Left lobe of liver (tissue), 2 donors: ENCODE results near the gene MXD3. TPM values are rescaled to one million over a fixed set of nuclear protein-coding genes. Genes with fewer than 3 reads are reported as not detected.

ENCODE experiments used
- ATAC-seq: fragments of 200-7000 bp; cut with Tn5 transposase; one replicate; pipeline ENCODE4 v1.9.1; 2020; ENCODE audit warnings: mild to moderate bottlenecking, moderate library complexity
- DNase-seq: peaks from one replicate; pipeline ENCODE4 v3.0.0-alpha.2; 2020; ENCODE audit warnings: low spot score
- total RNA-seq: library from RNA; stranded (reverse); gene quantifications from one replicate; pipeline ENCODE4 v1.2.1, GENCODE V29; 2021
- donor health status: DM: no; HTN: no; CAD: no; lungs with moderate emphysema.
- donor health status: DM: no; HTN: yes; CAD: no.

MXD3 gene
- total RNA-seq, 1 donor from 2014 or later, result 9.4 TPM

DNA sequence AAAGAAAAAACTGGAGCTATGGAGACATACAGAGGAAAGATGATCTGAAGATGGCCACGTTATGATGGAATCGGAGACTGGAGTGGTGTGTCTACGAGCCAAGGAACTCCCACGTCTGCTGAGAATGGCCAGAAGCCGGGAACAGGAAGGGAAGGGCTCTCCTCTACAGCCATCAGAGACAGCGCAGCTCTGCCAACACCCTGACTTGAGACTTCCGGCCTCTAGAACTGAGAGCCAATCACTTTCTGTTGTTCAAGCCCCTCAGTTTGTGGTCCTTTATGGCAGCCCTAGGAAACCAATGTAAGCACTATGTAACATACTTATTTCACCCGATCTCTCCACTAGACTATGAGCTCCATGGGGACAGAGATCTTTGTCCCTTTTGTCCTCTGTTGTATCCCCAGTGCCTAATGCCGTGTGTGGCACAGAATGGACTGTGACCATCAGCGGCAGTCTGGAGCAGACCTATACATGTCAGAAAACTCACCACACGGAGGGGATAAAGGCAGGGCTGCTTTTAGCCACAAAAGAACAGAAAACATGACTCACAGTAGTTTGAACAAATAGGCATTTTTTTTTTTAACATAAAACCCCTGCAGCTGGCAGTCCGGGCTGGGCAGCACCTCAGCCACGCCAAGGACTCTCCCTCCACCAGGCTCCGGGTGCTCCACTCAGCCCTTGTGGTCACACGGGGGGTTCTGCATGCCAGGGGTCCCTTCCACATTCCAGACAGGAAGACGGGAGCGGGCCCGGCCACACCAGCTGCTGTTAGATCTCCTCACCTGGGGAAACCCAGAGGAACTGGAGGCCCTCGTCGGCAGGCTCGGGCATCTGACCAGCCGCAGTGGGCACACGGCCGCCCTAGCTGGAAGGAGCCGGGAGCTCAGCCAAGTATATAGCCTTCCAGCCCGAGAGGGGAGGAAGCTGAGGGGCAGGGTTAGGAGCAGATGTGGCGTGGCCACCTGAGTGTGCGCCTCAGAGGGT, 16.1 kb upstream of the MXD3 start:
- ATAC-seq, result peak; percentile 34
- no peak for DNase-seq

DNA sequence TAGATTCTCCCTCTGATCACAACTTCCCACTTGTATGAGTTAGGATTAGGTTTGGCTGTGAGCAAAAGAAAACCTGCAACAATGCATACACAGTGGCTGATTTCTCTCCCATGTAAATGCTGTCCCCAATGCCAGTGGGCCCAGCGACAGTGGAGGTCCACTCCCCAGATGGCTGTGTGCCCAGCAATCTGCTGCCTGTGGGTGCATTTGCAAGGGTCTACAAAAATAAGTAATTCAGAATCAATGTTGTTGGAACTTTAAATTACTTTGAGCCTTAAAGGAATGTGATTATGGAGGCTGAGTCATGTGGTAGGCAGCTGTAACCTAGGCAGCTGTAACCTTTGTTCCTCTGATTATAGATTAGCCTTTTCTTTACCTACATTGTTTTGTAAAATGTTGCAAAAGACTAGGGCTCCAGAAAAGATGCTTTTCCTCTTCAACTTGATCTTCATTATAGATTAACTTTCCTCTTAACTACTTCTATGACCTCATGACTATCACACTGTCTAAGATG, 14.2 kb upstream of the MXD3 start:
- DNase-seq, result no peak
- peak; percentile 51 for ATAC-seq

DNA sequence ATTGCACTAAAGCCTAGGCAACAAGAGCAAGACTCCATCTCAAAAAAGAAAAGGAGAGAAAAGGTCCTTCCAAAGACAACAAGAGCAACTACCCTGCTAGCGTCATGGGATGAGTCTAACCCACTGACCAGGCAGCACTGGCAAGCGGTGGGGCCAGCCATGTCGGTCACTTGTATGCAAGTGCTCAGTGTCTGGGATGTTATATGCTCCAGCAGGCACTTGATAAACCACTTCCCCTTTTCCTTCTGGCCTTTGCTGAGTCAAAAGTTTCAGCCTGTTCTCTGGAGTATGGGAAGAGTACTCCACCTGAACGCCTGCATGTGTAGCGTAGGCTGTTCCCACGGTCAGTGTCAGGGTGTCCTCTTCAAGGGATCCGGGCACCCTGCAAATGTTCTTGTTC, 9.2 kb upstream of the MXD3 start:
- ATAC-seq (no peak), DNase-seq (no peak)

DNA sequence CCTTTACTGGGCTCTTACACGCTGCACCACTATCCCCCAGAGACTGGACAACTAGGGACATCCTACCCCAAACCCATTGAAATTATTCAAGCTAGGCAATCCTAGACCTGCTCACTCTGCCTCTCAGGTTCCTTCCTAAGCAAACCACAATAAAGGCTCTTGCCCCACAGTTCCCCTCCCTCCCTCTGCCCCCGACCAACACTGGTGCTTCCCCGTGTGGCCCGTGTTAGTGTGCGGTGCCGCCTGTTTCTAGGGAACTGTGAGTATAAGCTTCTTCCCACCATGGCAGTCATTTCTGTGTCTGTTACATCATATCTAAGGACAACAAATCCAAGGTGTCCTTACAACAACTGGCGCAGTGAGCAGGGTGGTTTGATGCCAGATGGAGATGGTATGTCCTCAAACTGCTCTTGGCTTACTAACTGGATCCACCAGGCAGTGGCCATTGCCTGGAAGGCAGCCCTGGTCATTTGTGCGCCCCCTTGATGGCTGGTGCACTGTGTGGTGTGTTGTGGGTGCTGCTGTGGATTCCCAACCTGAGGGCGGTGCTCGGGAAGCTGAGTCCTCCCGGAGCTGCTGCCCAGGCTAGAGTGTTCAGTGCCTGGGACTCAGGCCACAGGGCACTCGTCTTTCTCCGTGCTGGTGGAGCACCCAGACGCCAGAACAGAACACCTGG, 8.4 kb upstream of the MXD3 start:
- no peak for DNase-seq
- ATAC-seq, result no peak

DNA sequence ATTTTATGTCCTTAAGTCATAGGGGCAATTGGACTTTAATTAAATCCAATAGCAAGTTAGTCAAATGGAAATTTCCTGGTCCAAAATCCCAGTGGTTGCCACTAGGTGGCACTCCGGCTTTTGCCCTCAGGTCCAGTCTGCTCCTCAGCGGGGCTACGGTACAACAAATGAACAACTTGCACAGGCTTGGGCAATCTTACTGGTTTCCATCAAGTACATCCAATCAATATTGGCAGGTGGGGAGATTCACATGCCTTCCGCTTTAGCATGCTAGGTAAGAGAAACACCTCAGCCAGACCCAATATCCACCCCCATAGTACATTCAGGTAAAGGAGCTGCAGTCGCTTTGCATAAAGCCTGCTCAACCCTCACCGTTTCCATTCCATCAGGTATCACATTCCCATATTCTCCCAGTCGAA, 6.3 kb upstream of the MXD3 start:
- DNase-seq, result peak; percentile 84
- peak; percentile 93 for ATAC-seq

DNA sequence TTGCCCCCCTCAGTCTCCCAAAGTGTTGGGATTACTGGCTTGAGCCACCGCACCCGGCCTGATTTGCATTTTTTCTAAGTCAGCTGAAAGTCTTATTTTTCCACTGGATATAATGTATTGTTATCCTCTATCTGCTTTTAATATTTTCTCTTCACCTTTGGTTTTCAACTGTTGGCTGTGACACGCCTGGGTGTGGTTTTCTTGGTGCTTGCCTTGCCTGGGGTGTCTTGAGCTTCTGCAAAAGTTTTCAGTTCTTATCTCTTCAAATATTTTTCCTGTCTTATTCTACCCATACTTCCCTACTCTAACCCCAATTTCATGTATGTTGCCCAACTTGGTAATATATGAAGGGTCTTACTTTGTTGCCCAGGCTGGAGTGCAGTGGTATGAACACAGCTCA, 4.3 kb upstream of the MXD3 start:
- ATAC-seq (no peak), DNase-seq (no peak)

DNA sequence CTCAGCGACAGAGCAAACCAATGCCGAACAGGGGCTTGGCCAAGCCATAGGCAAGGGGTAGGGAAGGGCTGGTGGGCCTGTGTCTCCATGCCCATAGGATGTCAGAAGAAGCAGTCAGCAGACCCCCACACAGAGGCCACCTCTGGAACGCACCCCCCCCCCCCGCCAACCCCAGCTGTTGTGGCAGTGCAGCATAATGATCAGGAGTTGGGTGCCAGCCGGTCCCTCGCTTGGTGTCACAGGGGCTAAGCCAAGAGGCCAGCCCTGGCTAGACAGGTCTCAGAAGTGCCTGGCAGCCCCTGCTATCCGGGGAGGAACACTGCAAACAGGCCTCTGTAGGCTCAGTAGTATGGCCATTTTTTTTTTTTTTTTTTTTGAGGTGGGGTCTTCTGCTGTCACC, 3.7 kb upstream of the MXD3 start:
- DNase-seq (no peak), ATAC-seq (no peak)

DNA sequence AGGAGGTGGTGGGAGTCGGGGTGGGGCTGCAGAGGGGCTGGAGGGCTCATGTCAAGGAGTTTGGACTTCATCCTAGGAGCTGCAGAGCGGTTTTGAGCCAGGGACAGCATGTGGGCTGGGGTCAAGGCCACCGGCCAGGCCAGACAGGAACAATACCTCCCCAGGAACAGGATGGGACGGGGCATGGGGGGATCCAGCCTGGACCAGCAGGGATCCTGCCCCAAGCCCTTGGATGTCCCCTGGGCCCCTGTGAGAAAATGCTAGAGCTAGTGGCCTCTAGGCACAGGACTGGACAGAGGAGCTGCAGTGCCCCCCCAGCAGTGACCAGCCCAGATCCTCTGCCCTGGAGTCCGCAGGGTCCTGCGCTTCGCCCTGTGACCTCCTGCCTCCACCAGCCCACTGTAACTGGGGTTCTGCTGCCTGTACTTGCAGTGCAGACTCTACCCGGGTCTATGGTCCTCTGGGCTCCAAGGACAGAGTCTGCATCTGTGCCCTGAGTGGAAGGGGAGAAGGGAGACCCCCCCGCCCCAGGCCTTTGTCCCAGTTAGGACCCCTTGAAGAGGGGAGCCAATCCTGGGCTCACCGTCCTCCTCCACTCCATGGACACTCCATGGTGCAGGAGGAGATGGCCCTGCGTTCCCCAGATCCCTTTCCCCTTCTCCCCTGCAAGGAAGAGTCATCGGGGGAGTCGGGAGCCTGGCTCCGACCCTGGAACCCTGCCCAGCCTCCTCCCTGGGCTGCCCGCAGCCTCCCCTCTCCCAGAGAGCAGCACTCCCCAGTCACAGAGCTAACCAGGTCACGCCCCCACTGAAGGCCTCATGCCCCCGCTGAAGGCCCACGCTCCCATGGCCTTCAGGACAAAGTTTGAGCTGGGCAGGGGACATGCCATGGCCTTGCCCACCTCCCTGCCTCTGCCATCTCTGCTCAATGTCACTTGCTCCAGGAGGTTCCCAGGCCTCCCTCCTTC, 3.0 kb upstream of the MXD3 start:
- DNase-seq (no peak), ATAC-seq (no peak)

DNA sequence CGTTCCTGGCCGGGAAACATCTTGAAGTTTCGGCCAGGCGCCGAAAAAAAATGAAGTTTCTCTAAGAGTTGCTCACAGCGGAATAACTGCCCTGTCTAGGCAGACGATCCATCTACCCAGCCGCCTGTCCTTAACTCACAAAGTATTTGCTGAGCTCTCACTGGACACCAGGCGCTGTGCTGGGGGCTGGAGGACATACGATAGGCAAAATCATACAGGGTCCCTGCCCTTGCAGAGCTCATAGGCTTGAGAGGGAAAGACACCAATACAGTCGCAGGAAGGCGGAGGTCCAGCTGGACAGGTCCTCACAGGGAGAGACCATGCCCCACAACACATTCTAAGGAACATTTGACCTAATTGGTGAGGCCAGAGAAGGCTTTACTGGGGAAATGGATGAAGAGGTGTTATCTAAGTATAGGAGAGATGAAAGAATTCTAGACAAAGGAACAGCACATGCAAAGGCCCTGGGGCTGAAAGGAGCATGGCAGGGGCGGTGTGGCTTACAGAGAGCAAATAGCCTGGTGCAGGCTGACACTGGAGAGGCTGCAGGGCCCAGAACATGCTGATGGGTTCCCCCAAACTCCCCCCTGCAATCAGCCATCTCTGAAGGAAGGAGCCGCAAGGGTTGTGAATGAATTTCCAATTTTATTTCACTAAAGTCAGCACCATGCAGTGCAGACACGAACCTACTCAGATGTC, 2.0 kb upstream of the MXD3 start:
- DNase-seq (no peak), ATAC-seq (no peak)

DNA sequence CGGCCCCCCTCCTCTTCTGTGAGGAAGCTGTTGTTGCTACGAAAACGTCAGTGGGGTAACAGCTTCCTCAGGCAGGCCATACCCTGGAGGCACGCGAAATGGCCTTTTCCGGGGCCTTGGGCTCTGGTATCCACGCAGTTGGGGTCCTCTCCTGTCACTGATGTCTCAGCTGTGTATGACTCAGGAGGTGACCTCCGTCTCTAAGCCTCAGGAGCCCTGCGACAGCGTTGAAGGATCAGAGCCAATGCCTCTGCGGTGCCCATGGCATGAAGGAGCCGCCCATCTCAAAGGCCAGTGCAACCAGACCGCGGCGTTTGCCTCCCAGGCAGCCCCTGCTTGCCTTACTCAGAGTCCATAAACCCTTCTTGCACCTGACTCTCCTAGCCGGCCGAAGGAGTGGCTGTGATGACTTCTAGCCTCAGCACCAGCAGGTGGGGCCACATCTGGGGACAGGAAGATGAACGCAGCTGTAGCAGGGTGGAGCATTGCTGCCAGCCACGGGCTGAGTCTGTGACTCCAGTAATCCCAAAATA, 1.0 kb upstream of the MXD3 start:
- no peak for ATAC-seq
- DNase-seq, result no peak

DNA sequence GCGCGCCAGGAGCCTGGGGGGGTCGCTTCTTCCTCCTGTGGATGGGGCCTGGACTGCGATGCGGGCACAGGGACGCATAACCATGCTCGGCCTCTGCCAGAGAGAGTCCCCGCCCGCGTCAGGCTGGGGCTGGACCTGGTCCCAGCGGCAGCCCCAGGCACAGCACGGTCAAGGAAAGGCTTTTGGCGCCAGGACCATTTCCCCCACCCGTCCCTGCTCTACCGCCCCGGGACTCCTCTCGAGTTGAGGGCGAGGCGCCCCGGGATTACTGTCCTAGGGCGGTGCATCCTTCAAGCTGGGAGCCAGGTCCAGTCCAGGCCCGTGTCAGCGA, 341 bp downstream of the MXD3 start:
- ATAC-seq, result peak; percentile 4

DNA sequence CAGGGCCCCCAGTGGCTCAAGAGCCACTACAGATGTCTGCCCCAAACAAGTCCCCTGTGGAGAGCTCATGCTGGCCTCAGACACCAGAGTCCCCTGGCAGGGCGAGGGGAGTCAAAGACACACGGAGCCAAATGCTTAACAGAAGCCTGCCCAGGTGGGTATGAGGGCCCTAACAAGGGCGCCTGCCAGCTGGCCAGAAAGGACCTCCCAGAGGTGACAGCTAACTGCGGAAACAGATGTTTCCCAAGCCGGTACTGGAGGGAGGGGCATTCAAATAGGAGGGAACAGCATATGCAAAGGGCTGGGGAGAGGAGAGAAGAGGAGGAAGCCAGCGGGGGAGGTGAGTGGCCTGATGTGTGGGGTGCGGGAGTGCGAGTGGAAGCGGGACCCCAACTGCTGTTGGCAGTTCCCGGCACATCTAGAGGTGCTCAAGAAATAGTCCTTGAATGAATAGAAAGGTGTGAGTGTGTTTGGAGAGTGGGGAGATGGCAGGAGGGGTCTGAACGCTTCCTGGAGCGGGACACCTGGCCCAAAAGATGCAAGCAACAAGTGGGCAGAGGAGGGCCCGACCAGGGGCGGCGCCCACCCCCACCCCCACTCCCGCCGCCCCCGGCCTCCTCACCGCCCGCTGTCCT, 824 bp downstream of the MXD3 start:
- no peak for DNase-seq
- no peak for ATAC-seq

More for the DNA sequence above, 341 bp downstream of the MXD3 start:
- DNase-seq, result no peak

DNA sequence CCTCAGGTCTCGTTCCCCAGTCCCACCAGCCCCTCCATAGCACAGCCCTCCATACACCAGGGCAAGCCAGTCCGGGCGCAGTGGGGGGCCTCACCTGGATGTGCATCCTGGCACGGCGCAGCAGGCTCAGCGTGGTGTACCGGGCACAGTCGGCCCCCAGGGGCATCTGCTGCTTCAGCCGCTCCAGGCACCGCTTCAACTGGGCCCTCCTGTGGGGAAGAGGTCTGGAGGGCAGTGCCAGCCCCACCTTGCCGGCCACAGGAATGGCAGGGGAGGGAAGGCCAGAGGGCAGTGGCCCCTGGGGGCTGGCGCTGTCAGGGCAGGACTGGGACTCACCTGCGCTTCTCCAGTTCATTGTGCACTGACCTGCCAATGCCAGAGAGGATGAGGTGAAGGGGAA, 1.4 kb downstream of the MXD3 start:
- ATAC-seq, result no peak
- DNase-seq, result no peak

DNA sequence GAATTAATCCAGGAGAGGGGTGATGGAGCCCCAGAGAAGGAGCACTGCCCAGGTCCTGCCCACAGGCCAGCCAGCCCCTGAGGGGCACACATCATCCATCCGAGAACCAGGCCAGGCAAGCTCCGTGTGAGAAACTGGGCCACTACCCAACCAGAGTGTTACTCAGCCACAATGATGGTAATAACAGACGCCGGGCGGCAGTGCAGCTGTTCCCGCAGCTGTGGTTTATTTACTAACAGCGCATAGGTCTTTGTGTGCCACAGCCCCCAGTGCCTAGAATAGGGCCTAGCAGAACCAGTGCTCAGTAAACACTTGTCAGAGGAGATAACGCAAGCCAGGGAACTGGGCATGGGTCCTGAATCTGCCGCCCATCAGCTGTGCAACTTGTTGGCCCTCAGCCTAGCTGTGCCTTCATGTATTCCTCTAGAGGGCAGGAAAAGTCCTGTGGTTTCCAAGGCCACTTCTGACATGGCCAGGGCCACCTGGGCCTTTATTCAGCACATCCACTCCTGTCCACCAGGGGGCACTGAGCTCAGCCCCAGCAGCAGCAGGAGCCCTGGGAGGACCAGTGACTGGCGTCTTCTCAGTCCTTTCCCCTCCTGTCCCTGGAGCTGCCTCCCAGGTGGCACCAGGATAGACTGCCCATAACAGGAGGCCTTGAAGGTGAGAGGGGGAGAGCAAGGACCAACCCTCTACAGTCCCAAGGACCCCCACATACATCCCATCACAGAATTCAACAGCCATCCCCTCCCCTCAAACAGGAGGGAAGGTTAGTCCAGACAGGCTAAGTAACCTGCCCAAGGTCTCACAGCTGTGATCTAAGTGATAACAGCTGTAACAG, 2.1 kb downstream of the MXD3 start:
- ATAC-seq (peak; percentile 59), DNase-seq (peak; percentile 76)

DNA sequence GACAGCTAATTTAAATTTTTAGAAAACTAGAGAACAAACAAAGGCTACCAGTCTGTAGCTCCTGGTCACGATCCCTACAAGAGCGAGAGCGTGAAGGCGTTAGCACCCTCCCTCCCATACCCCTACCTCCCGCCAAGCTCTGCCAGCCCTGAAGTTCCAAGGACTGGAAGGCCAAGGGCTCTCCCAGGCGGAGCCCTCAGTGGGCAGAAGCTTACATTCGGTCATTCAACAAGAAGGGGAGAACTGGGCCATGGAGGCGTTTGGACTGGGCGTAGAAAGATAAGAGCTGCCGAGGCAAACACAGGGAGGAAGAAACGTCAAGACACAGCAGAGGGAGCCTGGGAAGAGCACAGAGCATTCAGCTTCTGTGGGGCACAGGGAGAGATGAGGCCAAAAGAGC, 3.0 kb downstream of the MXD3 start:
- ATAC-seq (no peak), DNase-seq (no peak)

DNA sequence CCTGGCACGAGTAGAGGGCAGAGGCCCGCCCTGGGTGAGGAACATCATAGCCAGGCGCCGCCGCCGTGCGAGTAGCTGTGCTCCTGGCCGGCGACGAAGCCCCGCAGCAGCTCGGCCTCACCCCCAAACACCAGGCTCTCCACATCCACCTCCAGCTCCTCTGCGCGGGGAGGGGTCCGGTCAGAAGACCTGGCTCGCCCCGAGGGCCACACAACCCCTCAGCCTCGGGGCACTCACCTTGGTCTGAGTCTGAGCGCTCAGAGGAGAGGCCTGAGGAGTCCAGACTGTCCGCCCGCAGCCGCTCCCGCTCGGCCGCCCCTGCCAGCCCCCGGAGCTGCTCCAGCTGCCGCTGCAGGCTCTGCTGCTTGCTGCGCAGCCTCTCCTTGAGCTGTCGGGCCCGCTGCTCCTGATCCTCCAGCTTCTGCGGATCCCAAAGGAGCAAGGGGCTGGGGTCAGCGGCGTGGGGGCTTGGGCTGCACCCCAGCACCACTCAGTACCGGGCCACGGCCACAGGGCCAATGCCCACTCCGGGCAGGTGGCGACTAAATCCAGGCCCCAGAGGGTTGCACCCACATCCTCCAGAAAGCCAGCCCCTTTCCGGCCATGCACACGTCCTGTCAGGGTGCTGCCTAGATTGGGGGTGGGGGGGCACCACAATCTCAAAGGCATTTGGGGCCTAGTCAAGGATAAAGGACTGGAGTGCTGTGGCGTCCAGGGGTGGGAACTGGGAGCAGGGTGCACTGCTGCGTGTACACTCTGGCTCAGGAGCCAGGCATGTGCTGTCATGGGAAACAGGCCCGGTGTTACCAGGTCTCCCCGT, 3.9 kb downstream of the MXD3 start:
- ATAC-seq (no peak), DNase-seq (no peak)

DNA sequence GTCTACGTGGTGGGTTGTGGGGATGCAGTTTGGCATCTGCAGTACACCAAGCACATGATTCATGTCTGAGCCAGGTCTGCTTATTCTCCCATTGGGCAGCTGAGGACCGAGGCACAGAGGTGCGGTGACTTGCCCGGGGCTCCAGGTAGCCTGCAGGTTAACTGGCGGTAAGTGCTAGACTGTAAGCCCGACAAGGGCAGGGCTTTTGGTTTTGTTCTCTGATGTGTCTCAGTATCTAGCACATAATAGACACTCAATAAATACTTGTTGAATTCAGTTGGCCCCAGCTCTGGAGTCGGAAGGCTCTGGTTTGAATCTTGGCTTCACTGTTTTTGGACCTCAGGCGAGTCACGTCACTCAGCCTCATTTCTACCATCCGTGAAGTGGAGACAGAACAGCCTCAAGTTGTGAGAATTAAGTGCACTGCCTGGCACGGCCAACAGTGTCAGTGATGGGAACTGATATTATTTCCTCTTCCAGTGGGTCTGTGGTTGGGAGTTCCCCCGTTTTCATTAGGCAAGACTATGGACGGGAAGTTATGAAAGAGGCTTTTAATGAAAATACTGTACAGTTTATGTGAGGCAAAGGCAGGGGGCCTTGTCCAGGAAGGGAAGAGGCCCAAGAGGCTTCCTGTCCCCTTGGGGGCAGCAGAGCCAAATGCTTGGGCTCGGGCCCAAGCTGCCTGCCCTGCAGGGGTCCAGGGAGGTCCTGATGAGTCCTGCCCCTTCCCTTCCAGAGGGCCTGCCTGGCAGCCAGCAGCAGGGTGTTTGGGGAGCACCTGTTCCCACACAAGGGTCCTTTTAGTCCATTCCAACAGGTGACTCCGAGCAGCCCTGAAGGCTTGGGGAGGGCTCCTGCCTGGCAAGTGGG, 4.8 kb downstream of the MXD3 start:
- no peak for DNase-seq
- ATAC-seq, result no peak
